Ovary (tissue), 3 donors: ENCODE measurements around the gene FAM193A.

Experiments used
- EP300 ChIP-seq: sonication (generic); formaldehyde crosslinking; IDR thresholded peaks from one replicate; pipeline ENCODE4 v1.6.1; 2017; ENCODE audit warnings: antibody characterized with exemption
- POLR2A ChIP-seq: fragments of 450-650 bp; IDR thresholded peaks from one replicate; pipeline ENCODE4 v1.6.1; 2017; ENCODE audit warnings: antibody characterized with exemption, mild to moderate bottlenecking, moderate library complexity
- TF ChIP-seq, protein P1 (sequence below), 3 donors: fragments of 450-650 bp in 2 of 3; fragments of 200-600 bp in 1 of 3; IDR thresholded peaks; one replicate each; pipeline versions ENCODE4 v1.5.1 to v1.8.0; 2016 to 2022; ENCODE audit warnings: antibody characterized with exemption in 3 of 3, mild to moderate bottlenecking in 1 of 3
- donor health status: DM: no; HTN: no; CAD: no.

DNA sequence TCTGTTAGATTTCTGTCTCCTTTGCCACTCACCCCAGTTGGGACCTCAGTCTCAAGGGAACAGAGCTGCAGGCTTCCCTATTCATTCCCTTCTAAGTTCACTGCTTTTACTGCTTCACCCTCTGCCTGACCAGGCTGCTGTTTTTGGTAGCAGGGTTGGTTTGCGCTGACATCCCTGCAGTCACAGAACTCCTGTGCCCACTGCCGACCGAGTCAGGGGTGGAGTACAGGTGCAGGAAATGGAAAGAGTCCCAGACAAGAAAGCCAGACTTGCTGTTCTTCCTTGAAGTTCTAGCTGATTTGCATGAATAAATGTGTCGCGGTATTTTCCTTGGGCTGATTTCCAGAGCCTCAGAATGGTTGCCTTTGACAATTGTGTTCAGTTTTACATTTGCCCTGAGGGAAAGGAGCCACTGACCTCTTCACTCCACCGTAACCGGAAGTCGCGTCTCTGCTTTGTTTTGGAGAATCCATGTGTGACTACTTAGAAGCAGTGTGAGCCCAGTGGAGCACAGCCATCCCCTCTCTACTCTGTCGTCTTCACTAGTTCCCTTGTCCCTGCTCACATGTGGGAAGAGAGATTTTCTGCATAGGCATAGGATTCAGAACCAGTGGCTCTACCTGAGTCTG is 134.9 kb downstream of the FAM193A start:
- TF ChIP-seq EP300 (no peak), POLR2A (no peak)
- TF ChIP-seq, protein P1, sequence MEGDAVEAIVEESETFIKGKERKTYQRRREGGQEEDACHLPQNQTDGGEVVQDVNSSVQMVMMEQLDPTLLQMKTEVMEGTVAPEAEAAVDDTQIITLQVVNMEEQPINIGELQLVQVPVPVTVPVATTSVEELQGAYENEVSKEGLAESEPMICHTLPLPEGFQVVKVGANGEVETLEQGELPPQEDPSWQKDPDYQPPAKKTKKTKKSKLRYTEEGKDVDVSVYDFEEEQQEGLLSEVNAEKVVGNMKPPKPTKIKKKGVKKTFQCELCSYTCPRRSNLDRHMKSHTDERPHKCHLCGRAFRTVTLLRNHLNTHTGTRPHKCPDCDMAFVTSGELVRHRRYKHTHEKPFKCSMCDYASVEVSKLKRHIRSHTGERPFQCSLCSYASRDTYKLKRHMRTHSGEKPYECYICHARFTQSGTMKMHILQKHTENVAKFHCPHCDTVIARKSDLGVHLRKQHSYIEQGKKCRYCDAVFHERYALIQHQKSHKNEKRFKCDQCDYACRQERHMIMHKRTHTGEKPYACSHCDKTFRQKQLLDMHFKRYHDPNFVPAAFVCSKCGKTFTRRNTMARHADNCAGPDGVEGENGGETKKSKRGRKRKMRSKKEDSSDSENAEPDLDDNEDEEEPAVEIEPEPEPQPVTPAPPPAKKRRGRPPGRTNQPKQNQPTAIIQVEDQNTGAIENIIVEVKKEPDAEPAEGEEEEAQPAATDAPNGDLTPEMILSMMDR (IDR thresholded peaks at IDR 0.05) = no peak
